Stomach (tissue), 4 donors: ENCODE results near the gene USP7.

Source experiments
- CTCF ChIP-seq, 7 experiments: fragments of 450-650 bp in 4 of 7; fragments of 200-600 bp in 3 of 7; sonication (generic) in 3 of 7; IDR thresholded peaks; one replicate each; pipeline ENCODE4 v1.5.1; 2016 to 2019; ENCODE audit warnings: antibody characterized with exemption in 7 of 7, control low read depth in 2 of 7, mild to moderate bottlenecking in 1 of 7
- EP300 ChIP-seq: sonication (generic); formaldehyde crosslinking; IDR thresholded peaks from one replicate; pipeline ENCODE4 v1.6.1; 2017; ENCODE audit warnings: antibody characterized with exemption
- POLR2A ChIP-seq, 4 donors: fragments of 450-650 bp; IDR thresholded peaks; one replicate each; pipeline ENCODE4 v1.6.1; 2016; ENCODE audit warnings: antibody characterized with exemption in 4 of 4, control low read depth in 2 of 4, mild to moderate bottlenecking in 1 of 4, moderate library complexity in 1 of 4
- POLR2AphosphoS5 ChIP-seq, 3 donors: sonication (generic); formaldehyde crosslinking; IDR thresholded peaks; one replicate each; pipeline ENCODE4 v1.6.1; 2016; ENCODE audit warnings: antibody characterized with exemption in 3 of 3

GRCh38 chr16:8975039-8975438 lies 11.3 kb upstream of the USP7 start:
- TF ChIP-seq CTCF (IDR thresholded peaks at IDR 0.05) = no peak
- TF ChIP-seq POLR2A (IDR thresholded peaks at IDR 0.05) = no peak
- no peak for TF ChIP-seq EP300
- TF ChIP-seq POLR2AphosphoS5 (IDR thresholded peaks at IDR 0.05) = no peak
